SHP77 treated with DMSO at 0.1 percent for 48 hours (cell line): ENCODE measurements around the gene OVCA2.
"Not testable (repeated sequence)": the region's sequence is repeated elsewhere in the genome, so short reads cannot be mapped to it uniquely, and the experiment has no call there.

Source experiments
- DNase-seq: peaks from one replicate; lab custom pipeline; 2025; lab: John Stamatoyannopoulos, UW

Gene OVCA2

GRCh38 chr17:2041561-2042389 lies at the start of gene OVCA2:
Gene OVCA2, plus strand, starts transcription at chr17:2042022. Its CDS starts 26 bp downstream, at chr17:2042048.
- DNase-seq, result peak; percentile 96

GRCh38 chr17:1992541-1992940 lies 49.3 kb upstream of the OVCA2 start:
- no peak for DNase-seq

GRCh38 chr17:1994707-1995106 lies 47.1 kb upstream of the OVCA2 start:
- DNase-seq, result no peak

- no peak for DNase-seq
These were observed 46.4 kb upstream of the OVCA2 start for GRCh38 chr17:1995321-1995892.

GRCh38 chr17:1995907-1996799 lies 45.7 kb upstream of the OVCA2 start:
- DNase-seq, result no peak

GRCh38 chr17:1996800-1997288 lies 45.0 kb upstream of the OVCA2 start:
- peak; percentile 34 for DNase-seq

GRCh38 chr17:1997289-1997926 lies 44.4 kb upstream of the OVCA2 start:
- DNase-seq, result peak; percentile 90

GRCh38 chr17:1997927-1998742 lies 43.7 kb upstream of the OVCA2 start:
- peak; percentile 46 for DNase-seq

- peak; percentile 95 for DNase-seq
These were observed 42.1 kb upstream of the OVCA2 start for GRCh38 chr17:1999557-2000251.

- DNase-seq, result no peak
These were observed 39.0 kb upstream of the OVCA2 start for GRCh38 chr17:2002767-2003329.

- no peak for DNase-seq
These were observed 38.3 kb upstream of the OVCA2 start for GRCh38 chr17:2003525-2003924.

GRCh38 chr17:2004435-2004952 lies 37.3 kb upstream of the OVCA2 start:
- DNase-seq, result no peak

- DNase-seq, result no peak
These were observed 33.3 kb upstream of the OVCA2 start for GRCh38 chr17:2008332-2009126.

GRCh38 chr17:2009737-2010136 lies 32.1 kb upstream of the OVCA2 start:
- no peak for DNase-seq

GRCh38 chr17:2011411-2012371 lies 30.1 kb upstream of the OVCA2 start:
- DNase-seq, result no peak

GRCh38 chr17:2012499-2012898 lies 29.3 kb upstream of the OVCA2 start:
- DNase-seq, result no peak

GRCh38 chr17:2013220-2013993 lies 28.4 kb upstream of the OVCA2 start:
- not testable (repeated sequence) for DNase-seq
